Bone marrow (tissue), 2 donors: Measurements from ENCODE around the gene NPR2.
A peak's percentile ranks its signal among the peaks of the same experiment; 100 is the strongest.

Experiments
- DNase-seq, 2 donors: peaks; one replicate each; lab custom pipeline; 2025; lab: John Stamatoyannopoulos, UW

The NPR2 gene

DNA sequence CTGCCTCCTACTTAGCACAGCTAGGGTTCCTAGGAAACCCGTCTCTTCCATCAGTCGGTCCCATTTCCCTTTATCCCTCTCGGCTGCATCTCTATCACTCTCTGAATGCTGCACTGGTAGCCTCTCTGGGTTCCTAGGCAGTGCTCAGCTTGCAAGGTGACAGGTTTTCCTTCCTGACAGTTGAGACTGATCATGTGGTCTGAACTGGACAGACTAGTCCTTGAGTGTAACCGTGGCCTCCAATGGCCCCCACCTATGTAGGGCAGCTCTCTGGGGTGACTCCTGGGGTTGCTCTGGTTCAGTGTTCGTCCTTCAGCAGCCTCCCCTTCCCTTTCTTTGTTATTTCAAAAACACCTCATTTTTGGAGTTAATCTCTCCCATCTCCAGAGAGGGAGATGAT lies 41.4 kb downstream of the NPR2 start:
- no peak for DNase-seq

DNA sequence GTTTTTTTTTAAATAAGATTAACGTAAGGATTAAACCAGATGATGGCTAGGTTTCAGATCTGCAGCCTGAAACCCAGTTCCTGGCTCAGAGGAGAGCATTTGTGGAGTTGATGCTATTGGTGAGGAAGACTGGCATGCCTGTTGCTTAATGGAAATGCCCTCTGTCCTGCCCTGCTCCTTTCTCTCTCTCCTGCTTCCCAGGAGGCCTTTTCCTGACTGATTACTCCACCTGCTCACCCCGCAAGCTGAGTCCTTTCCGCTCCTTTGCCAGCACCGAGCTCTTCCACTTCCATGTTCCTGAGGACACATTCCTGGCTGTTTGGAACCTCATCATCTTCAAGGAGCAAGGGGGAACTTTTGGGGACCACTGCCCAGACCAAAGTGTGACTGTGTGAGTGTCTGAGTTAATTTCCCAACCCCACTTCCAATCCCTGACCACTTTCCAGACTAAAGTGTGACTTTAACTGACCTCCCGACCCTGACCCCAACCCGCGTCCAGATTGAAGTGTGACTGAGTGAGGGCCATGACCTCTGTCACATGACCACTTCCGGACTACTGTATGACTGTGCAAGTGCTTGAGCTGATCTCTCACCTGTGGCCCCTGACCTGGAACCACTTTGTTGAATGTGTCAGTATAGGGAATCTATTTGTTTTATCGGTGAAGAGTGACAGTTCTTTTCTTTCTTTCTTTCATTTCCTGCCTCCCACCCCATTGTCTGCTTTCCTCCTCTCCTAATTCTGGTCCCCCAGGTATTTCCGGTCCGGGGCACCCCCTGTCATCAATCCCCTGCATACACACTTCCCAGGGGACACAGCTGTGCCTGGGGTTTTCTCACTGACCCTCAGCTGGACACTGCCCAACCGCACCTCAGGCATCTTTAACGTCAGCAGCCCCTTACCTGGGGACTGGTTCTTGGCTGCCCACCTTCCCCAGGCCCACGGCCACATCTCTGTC lies 43.1 kb downstream of the NPR2 start:
- DNase-seq: no peak

DNA sequence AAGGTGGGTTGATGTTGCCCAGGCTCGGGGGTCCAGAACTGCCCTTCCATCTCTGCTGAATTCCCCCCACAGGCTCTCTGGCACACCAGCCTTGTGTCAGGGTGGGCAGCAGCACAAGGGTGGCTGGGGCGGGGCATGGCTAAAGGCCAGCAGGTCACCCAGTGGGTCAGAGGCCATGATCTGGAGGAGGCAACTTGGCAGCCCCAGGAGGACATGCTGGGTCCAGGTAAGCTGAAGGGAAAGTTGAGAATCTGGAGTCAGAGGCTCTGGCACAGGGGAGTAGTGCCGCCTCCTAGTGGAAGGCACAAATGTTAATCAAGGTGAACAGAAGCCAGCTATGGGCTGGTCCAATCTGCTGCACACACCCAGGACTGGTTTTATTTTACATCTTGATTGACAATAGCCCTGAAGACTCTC lies 43.8 kb downstream of the NPR2 start:
- DNase-seq: no peak

DNA sequence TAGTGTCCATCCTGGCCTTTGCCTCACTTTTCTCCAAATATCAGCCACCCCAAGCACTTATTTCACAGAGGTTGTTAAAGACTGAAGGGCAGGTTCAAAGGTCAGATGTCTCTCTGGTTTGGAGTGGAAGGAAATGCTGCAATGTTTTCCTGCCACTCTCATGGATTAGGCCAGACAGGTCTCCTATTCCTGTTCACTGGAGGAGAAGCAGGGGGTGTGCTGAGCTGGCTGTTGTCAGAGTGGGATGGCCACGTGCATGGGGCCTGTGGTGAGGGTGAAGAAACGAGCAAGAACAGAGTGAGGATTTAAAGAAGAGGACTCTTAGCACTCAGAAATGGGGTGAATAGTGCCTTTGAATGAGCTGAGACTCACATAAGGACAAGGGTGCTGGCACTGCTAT lies 44.4 kb downstream of the NPR2 start:
- no peak for DNase-seq

DNA sequence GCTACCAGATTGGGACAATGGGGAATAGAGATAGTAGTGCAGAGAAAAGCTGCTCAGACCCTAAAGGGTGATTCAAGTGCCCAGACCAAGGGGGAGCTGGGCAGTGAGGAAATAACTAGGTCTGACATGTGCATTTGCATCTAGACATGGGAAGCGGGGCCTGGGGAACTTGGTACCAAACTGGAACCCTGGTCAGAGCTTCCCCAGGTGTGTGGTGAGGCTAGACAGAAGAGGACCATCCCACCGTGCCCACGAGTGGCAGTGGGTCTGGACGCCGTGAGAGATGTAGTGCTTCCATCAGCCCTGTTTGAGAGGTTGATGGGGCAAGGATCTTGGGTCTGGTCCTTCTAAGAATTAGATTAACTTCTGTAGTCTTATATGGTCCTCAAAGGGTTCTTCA lies 45.2 kb downstream of the NPR2 start:
- no peak for DNase-seq

DNA sequence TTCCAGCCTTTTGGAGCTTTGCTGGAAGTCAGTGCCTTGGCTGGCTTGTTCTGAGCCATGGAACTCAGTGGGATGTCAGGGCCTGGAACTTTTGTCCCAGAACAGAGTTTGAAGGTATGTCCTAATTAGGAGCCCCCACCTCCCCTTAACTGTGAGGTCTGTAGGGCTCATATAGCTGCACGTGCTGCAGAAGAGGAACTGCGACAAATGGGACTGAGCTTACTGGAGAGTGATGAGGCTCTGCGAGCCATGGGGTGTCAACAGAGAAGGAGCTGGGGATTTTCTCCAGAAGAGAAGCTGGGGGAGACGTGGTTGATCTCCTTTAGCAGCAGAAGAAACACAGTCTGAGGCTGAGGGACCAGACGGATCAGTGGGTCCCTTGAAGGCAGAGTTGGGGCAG lies 48.5 kb downstream of the NPR2 start:
- DNase-seq: no peak

DNA sequence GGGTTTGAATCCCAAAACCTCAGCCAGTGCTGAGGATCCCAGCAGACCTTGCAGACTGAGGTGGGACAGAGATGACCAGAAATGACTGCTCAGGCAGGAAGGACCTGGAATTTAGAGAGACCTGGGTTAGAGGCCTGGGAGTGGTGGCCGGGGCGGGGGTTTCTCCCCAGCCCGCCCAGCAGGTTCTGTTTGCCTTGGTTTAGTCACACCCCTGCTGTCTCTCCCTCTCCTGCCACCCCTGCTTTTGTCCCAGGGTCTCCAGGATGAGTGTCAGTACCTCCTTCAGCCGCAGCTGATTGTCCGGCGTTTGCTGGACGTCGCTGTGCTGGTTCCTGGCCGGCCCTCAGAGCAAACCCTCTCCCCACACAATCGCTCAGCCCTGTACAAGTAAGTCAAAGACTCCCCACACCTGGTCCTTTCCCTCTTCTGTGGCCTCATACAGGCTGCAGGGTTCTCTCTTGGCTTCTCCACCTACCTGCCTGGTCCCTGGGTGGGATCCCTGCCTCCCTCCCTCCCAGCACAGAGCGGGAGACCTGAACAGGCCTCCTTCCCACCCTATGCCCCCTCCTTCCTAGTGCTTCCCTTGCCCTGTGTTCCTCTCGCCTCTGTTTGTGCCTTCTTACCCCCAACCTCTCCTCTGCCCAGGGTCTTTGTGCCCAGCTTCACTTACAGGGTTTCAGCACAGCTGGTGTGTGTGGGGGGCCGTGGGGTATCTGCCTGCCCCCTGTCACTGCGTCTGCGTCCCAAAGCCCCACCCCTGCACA lies 49.7 kb downstream of the NPR2 start:
- no peak for DNase-seq

DNA sequence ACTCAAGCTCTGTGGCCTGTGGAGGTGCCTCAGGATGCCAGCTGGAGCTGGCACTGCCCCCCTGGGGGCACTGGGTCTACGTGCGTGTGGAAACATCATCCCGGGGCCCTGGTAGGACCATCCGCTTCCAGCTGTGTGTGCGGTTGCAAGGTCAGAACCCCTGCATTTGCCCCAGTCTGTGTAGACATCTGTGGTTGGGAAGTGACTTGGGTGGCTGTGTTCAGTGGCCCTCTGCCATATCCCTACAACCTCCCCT lies 50.2 kb downstream of the NPR2 start:
- no peak for DNase-seq

DNA sequence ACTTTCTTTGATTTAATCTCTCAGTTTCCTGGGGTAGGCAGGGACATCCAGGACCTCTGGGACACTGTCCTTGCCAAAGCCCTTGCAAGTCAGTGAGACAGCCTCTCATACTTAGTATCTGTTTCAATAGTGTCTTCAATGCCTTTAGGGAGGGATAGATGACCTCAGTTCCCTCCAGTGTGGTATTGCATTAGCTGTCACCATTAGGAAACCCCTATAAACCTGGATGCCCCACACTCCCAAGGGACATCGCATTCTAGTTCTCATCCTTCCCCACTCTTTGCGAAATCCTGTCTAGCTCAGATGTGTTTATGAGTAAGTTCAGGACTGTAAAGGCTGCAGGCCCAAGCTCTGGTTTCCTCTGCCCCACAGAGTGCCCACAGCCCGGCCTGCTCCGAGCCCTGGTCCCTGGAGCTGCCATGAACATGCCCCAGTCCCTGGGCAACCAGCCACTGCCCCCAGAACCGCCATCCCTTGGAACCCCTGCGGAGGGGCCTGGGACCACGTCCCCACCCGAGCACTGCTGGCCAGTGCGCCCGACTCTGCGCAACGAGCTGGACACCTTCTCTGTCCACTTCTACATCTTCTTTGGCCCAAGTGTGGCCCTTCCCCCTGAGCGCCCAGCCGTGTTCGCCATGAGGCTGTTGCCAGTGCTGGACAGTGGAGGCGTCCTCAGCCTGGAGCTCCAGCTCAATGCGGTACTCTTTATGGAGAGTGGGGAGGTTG lies 50.8 kb downstream of the NPR2 start:
- no peak for DNase-seq

DNA sequence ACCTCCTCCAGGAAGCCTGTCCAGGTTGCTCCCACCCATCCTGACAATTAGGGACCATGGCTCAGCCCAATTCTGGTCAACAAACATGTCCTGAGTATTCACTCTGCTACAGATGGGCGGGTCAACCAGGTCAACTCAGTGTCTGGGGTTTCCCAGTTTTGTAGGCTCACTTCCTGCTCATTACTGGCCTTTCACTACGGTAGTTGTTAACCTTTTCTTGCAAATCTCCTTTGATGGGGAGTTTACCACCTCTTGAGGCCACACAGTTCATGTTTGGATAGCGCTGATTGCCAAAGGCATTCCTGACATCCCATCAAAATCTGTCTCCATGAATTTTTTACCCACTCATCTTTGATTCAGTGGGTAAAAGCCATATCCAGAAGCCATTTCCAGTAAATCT lies 51.4 kb downstream of the NPR2 start:
- DNase-seq: no peak

DNA sequence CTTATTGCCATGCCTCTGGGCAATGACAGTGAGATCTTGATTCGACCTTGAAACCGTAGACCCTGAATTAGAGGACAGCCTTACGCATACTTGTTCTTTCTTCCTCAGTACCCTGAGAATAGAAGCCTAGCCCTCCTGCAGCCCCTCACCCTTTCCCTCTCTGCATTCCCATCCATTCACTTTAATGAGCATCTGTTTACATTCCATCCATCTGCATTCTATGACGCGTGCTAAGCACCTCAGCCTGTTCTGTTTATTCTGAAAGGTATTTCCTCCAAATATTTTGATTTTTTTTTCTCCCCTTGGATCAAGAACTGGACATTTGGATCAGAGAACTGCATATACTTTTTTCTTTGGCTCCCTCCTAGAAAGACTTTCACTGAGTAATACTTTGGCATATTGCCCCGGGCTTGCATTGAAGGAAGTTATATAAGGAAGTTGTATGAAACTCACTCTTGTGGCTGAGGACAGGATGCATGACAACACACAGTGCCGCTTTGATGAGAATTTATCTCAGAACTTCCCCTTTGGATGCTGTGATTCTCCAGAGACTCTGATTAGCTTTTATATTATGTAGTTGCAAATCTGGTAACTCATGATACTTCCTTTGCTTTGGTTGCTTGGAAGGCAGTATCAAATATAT lies 53.4 kb downstream of the NPR2 start:
- peak in 1 of 2 donors; percentile 96 for DNase-seq

DNA sequence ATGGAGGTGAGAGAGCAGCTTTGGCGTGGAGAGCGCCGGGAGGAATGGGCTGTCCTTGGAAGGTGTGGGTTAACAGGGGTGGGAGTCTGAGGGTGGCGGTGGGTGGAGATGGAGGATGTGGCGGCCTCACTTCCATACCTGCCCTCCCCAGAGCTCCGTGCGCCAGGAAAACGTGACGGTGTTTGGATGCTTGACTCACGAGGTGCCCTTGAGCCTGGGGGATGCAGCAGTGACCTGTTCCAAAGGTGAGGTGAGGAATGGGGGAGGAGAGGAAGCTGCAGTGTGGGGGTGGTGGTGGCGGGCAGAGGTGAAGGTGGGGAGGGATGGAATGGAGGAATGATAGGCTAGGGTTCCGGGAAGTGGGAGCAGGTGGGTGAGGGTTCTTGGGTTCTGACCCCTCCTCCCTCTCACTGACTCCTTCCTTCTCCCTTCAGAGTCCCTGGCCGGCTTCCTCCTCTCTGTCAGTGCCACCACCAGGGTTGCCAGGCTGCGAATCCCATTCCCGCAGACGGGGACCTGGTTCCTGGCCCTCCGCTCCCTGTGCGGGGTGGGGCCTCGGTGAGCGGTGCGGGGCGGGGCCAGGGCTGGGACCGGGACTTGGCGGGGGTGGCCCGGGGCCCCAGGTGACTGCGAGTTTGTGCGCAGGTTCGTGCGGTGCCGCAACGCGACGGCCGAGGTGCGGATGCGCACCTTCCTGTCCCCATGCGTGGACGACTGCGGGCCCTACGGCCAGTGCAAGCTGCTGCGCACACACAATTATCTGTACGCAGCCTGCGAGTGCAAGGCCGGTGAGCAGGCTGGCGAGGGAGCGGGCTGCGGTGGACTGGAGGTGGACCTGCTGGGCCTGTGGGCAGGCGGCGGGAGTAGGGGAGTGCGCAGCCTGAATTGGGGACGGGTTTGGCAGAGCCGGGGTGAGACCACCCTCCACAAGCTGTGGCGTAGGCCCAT lies 54.7 kb downstream of the NPR2 start:
- no peak for DNase-seq

DNA sequence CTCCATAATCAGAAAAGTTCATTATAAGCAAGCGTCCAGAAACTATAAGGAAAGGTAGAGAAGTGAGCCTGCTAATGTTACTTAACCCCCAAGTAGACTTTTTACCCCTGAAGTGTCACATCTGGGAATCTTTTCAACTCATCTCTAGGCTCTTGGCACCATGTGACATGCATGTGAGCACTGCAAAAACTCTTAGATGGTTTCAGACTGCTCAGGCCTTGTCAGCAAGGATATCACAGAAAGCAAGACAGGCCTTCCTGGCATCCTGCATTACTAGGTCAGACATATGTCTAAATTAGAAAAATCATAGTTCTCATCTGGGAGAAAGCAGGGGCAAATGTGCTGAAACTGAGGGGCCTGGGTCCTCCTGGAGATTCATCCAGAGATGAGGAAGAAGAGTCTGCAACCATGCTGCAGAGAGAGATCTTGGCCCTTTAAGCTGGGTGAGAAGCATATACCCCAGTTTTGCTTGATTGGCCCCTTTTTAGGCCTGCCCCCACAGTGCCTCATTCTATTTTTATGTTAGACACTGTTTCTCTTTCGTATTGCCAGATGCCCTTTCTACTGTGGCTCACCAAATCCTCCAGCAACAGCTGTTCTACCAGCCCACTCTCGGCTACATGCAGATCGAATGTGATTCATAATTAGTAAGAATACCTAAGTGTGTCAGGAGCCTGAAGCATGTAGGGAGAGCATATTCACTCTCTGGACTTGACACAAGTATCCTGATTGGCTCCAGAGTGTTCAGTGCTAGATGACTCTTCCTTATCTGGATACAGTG lies 56.6 kb downstream of the NPR2 start:
- DNase-seq: no peak

DNA sequence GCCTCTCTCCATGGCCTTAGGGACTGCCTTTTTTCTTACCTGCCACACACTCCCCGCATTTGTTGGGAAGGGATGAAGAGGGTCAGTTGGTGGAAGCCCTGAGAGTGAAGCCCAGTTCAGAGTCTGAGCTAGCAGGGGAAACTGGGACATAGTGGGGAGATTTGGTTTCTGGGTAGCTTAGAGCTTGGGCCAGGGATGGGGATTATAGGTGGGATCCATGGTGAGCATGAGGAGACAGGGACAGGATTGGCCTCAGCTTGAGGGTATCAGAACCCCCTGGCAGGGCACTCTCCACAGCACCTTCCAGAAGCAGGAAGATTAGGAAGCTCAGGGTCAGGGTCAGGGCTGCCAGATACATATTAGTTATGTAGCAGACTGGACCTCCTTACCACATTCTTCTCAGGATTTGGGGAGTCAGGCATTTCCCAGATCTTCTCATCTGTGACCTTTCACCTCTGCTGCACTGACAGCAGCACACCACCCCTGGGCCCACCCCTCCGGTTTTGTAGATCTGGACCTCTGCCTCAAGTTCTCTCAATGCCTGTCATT lies 61.0 kb downstream of the NPR2 start:
- DNase-seq: no peak

DNA sequence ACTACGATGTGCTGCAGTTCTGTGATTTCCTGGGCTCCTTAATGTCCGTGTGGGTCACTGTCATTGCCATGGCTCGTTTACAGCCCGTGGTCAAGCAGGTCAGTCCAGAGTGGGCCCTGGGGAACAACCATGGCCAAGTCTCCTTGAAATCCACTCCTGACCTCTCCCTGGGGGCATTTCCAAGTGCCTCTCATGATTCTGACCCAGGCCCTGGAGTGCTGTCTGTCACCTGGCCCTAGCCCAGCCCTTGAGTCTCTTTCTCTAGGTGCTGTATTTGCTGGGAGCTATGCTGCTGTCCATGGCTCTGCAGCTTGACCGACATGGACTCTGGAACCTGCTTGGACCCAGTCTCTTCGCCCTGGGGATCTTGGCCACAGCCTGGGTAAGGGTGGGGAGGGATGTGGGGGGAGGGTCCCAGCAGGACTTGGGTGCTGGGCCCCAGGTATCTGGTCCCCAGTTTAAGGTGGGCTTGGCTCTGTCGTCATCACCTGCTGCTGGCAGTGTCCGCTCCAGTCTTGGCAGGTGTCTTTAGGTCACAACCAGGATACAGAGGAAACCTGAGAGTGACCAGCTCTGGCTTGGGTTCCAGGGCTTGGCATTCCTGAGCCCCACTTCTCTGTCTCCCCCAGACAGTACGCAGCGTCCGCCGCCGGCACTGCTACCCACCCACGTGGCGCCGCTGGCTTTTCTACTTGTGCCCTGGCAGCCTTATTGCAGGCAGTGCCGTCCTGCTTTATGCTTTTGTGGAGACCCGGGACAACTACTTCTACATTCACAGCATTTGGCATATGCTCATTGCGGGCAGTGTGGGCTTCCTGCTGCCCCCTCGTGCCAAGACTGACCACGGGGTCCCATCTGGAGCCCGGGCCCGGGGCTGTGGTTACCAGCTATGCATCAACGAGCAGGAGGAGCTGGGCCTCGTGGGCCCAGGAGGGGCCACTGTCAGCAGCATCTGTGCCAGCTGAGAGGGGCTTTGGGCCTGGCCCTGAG lies 61.8 kb downstream of the NPR2 start:
- no peak for DNase-seq

DNA sequence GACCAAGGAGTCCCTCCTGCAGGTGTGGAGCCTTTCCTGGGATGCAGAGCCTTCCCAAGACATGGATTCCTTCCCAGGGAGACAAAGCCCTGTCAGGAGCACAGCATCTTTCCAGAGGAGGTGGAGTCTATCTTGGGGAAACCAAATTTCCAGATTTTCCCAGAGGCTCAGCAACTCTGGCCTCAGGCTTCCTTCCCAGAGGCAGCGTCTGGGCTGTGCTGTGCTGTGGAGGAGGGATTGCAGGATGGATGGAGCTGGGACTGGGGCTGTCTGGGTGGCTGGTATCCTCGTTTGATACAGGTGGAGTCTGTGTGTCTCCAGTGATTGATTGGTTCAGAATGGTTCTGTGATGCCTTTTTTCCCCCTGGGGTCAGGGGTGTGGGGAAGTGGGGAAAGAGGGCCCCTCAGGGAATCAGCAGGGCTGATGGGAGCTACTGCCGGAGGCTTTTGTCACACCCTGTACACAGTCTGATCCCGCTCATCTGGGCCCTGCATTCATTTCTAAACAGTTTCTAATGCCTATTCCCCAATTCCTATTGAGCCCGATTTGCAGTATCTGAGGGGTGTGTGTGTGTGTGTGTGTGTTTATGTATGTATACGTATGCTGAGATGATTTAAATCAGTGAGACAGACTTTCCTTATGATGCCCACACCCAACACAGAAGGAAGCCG lies 62.8 kb downstream of the NPR2 start:
- DNase-seq: no peak

DNA sequence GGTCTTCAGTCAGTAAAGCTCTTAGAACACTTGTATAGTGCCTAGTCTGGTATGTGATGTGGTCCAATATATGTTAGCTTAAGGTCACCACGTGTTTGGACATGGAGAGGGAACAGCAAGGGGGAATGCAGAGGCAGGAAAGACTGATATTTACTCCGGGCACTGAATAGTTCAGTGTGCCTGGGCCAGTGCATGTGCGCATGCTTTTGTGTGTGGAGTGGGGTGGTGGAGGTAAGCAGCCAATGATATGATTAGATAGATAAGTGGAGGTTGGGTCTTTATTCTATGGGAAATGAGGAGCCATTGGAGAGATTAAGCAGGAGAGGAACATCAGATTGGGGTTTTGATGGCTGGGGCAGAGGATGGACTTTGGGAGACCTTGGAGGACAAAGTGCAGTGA lies 64.8 kb downstream of the NPR2 start:
- DNase-seq: no peak

DNA sequence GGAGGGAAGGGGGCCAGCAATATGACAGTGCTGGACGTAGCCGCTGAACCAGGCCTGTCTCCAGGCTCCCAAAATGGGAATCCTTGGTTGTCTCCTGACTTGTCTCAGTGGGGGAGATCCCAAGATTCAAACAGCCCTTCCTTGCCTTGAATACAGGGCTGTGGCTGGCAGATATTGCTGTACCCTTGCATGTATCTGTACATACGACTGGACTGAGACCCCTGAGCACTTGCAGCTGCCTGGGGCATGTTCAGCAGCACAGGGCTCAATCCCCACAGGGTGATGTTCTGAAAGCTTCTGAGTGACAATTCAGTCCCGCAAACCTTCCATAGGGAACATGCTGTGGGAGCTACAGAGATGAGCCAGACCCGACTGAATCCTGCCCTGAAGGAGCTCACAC lies 65.5 kb downstream of the NPR2 start:
- no peak for DNase-seq
